HT1080 (cell line): Measurements from ENCODE around the gene SMCP. TPM values are rescaled to one million over a fixed set of nuclear protein-coding genes. Genes with fewer than 3 reads are reported as not detected.
A peak's percentile ranks its signal among the peaks of the same experiment; 100 is the strongest.

ENCODE experiments used
- DNase-seq: peaks from one replicate; pipeline ENCODE4 v3.0.0-alpha.2; 2015; ENCODE audit warnings: low read depth
- total RNA-seq: library from RNA; depleted of rRNA; stranded (reverse); fragments of >200 nt; shearing (Covaris generic); gene quantifications from 2 replicates; pipeline ENCODE4 v1.2.3, GENCODE V29; 2014

Gene SMCP
- total RNA-seq, 1 experiment from 2014 or later = not detected

DNA sequence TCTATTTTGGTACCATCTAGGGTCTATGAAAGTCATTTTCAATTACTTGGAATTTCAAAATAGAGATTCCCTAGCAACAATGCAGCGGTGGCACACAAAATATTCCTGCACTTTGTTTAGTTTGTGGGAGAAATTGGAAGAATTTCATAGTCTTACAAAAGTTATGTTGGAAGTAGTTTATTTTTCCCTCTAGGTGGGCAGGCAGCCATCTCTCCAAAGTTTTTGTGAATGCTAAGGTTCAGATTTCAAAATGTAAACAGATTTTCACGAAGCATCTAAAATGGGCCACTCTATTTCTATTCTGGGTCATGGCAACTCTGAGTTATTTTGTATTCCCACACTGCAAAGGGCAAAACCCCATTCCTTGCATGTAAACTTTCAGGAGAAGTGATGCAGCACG, 8.0 kb downstream of the SMCP start:
- DNase-seq = no peak

DNA sequence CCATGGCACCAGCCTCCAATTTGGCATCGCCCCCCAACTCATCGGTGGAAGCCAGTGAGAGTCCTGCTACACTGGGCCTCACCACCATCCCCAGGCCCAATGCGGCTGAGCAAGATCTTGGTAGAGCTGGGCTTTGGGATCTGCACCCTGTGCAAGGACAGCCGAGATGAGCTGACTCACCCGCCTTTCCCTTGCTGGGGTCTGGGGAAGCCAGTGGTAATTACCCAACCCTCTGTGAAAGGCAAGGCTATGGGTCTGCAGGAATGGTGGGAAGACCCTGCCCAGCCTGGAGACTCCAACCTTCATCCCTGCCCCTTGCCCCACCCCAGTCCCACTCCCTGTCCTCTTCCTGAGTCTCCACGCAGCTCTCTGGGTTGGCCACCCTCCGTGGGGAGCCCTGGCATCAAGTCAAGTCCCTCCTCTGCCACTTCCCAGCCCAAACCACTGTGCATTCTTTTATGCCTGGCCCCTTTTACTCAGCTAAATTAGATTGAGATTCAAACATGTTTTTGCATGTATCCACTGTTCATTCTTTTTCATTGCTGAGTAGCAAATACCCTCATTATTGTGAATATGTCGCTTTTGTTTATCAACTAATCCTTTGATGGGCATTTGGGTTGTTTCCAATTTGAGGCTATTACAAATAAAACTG, 8.8 kb downstream of the SMCP start:
- peak; percentile 26 for DNase-seq

DNA sequence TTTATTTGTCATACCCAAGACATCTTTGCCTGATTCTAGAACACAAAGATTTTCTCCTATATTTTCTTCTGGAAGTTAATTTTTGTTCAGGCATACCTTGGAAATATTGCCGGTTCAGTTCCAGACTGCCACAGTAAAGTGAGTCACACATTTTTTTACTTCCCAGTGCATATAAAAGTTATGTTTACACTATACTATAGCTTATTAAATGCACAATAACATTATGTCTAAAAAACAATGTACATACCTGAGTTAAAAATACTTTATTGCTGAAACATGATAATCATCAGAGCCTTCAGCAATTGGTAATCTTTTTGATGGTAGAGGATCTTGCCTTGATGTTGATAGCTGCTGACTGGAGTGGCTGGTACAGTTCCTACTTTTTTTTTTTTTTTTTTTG, 10.0 kb downstream of the SMCP start:
- no peak for DNase-seq

DNA sequence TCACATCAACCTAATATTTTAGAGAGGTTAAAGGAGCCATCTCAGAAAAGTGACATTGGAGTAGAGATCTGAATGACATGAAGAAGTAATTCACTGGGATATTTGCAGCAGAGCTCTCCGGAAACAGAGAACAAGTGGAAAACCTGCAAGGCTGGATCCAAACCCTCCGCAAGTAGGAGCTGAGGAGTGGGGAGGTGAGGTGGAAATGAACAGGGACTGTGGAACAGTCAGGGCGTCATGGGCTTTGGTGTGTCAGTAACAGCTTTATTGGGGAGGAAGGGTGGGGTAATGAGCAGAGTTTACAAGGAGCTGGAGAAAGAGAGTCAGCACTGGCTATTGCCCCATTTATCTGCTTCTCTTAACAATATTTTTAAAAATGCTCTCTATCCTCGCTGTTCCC, 20.9 kb downstream of the SMCP start:
- DNase-seq = no peak

- no peak for DNase-seq
Measured at GRCh38 chr1:152899883-152900282, 21.8 kb downstream of the SMCP start.

- no peak for DNase-seq
Measured at GRCh38 chr1:152901631-152902030, 23.5 kb downstream of the SMCP start.

DNA sequence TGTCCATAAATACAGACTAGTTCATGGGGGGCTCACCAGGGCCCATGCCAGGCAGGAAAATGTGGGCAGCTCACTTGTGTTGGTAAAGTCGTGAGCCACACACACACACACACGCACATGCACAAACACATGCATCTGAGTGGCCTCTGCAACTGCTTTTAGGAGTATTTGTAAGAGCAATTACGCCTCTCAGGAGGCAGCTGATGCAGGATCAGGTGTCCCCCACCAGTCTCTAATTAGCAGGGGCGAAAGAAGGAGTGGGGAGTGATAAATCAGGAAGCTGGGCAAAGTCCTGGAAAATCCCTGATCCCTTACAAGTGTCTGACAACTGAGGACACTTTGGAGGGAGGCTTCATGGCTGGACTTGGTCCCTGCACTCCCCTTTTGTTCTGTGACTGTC, 24.5 kb downstream of the SMCP start:
- DNase-seq = no peak

GRCh38 chr1:152904688-152905440, 26.7 kb downstream of the SMCP start:
- DNase-seq = no peak

- peak; percentile 96 for DNase-seq
Measured at GRCh38 chr1:152906023-152906565, 28.0 kb downstream of the SMCP start.

DNA sequence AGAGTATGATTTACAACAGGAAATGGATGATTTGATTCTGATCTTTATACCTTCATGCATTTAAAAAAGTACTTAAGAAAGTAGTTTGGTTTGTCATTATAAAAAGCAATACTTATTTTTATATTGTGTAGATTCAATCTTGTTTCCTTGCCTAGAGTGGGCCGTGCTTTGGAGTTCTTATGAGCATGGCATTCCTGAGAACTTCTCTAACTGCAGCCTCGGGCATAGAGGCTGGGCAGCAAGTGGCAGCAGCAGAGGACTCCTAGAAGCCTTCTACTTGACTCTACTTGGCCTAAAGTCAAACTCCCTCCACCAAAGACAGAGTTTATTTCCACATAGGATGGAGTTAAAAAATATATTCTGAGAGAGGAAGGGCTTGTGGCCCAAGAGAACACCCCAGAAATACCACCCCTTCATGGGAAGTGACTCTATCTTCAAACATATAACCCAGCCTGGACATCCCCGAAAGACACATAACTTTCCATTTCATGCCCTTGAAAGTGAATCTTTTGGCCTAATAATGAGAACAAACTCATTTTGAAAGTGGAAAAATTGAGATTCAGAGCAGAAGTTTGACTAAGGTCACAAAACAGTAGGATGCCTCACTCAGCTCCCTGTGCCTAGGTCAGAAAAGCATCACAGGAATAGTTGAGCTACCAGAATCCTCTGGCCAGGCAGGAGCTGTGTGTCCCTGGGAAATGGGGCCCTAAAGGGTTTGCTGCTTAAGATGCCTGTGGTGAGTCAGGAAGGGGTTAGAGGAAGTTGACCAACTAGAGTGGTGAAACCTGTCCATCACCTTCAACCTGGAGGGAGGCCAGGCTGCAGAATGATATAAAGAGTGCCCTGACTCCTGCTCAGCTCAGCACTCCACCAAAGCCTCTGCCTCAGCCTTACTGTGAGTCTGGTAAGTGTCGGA, 29.8 kb downstream of the SMCP start, which contains the start of gene IVL:
Gene IVL, plus strand, starts transcription at position 861 of the 916 bp plus-strand sequence. CDS start 1,252 bp downstream, outside the sequence.
- DNase-seq = peak; percentile 75

GRCh38 chr1:152909206-152909605, 31.1 kb downstream of the SMCP start:
- DNase-seq = no peak

GRCh38 chr1:152912471-152912870, 34.3 kb downstream of the SMCP start:
- DNase-seq = no peak

GRCh38 chr1:152912900-152913299, 34.8 kb downstream of the SMCP start:
- no peak for DNase-seq

DNA sequence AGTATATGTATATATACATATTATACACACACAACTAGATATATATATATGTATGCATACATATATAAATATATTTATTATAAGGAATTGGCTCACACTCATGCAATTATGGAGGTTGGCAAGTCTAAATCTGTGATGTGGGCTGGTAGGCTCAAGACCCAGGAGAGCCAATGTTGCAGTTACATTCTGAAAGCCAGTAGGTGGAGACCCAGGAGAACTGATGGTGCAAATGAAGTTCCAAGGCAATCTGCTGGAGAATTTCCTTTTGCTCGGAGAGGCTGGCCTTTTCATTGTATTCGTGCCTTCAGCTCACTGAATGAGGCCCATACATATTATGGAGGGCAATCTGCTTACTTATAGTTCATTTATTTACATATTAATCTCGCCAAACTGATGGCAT, 39.7 kb downstream of the SMCP start:
- DNase-seq = peak; percentile 37

DNA sequence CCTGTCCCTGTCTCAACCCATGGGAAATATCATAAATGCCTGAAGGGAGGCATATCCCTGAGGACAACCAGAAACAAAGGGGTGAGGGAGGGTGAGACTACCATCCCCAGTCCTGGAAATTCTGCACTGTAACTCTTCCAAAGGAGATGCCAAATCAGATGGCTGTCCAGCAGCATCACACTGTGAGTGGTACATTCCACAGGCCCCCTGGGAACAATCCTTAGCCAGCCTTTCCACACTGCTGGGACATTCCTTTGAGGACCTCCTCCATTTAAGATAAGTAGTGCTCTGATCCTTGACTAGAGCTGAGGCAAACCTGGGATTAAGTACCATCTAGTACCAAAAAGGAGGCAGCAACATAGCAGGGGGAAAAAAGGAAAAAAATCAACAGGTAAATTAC, 40.9 kb downstream of the SMCP start:
- no peak for DNase-seq

GRCh38 chr1:152924191-152924590, 46.1 kb downstream of the SMCP start:
- DNase-seq = no peak

GRCh38 chr1:152926091-152926490, 48.0 kb downstream of the SMCP start:
- DNase-seq = peak; percentile 38

DNA sequence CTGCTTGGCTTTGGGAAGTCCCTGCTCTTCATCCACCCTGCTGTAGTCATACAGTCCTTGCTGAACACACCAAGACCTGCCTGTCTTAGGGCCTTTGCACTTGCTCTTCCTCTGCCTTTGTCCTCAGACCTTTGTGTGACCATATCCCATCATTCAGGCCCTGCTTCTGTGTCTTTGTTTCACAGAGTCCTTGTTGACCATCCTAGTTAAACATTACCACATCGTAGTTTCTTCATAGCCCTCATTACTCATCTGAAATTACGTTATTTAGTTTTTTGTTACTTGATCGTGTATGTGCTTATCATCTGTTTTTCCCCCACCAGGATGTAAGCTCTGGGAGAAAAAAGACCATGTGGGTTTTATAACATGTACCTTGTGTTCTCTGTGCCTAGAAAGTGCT, 50.5 kb downstream of the SMCP start:
- no peak for DNase-seq

DNA sequence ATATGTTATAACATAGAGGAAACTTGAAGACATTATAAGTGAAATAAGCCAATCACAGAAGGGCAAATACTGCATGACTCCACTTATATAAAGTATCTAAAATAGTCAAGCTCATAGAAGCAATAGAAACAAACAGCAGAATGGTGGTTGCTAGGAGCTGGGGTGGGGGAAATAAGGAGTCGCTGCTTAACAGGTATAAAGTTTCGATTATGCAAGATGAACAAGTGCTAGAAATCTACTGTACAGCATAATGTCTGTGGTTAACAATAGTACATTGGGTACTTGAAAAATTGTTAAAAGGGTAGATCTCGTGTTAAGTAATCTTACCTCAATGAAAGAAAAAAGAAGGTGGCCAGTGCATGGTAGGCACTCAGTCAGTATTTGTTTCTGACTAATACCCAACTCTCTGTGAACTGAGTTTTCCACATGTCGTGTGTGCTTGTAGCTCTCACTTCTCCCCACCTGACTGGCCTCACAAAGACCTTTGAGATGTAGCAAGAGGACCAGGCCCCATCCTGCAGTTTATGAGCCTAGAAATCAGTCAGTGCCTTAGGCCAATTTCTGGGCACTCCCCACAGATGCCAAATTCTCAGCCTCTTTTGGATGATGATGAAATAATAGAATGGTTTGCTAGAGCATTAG, 54.2 kb downstream of the SMCP start:
- DNase-seq = no peak

GRCh38 chr1:152933196-152933595, 55.1 kb downstream of the SMCP start:
- no peak for DNase-seq
